ENCODE measurements around the gene SPAST.
"Not testable (repeated sequence)": the region's sequence is repeated elsewhere in the genome, so short reads cannot be mapped to it uniquely, and the experiment has no call there.

The SPAST gene

GRCh38 chr2:32124660-32125059 is 61.3 kb downstream of the SPAST start:
- DNase-seq (ENCODE audit: low spot score): no peak

DNA sequence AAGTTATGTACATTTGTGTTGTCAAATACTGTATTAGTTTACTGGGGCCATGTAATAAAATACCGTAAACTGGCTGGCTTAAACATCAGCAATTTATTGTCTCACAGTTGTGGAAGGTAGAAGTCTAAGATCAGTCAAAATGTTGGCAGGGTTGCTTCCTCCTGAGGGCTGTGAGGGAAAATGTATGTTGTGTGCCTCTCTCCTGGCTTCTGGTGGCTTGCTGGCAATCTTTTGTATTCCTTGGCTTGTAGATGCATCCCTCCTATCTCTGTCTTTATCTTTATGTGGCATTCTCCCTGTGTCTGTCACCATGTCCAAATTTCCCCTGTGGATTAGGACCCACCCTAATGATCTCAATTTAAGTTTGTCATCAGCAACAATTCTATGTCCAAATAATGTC is 65.3 kb downstream of the SPAST start:
- no peak for DNase-seq (ENCODE audit: low spot score)

DNA sequence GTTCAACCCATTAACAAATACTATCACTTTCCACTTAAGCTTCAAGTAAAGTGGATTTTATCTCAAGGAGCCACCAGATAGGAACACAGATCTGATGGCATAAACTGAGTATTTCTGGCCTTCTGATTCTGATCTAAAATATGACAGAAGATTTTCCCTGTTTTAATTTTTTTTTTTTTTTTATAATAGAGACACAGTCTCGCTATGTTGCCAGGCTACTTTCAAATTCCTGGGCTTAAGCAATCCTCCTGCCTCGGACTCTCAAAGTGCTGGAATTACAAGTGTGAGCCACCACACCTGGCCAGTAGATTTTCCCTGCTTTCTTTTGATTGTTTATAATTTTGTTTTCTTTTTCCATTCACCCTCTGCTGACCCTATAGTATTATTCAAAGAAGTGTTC is 65.7 kb downstream of the SPAST start:
- DNase-seq (ENCODE audit: low spot score): no peak

- peak; percentile 37 for DNase-seq (ENCODE audit: low spot score)
Measured at GRCh38 chr2:32135409-32135808, 72.1 kb downstream of the SPAST start.

GRCh38 chr2:32136097-32136496 is 72.7 kb downstream of the SPAST start:
- no peak for DNase-seq (ENCODE audit: low spot score)

GRCh38 chr2:32151544-32151943 is 88.2 kb downstream of the SPAST start:
- not testable (repeated sequence) for DNase-seq (ENCODE audit: low spot score)

DNA sequence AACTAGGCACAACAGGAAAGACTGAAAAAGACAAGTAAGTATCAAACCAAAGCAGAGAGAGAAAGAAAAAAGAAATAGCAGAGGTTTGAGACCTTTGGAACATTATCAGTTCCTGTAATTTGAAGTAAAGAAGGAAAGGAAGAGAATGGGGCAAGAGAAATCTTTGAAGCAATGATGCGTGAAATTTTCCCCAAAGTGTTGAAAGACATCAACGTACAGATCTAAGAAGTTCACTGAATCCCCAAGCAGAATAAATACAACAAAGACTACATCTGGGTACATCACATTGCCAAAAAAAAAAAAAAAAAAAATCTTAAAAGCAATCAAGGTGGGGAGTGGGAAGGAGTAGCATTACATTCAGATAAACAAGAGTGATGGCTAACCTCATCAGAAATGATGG is 96.3 kb downstream of the SPAST start:
- no peak for DNase-seq (ENCODE audit: low spot score)

DNA sequence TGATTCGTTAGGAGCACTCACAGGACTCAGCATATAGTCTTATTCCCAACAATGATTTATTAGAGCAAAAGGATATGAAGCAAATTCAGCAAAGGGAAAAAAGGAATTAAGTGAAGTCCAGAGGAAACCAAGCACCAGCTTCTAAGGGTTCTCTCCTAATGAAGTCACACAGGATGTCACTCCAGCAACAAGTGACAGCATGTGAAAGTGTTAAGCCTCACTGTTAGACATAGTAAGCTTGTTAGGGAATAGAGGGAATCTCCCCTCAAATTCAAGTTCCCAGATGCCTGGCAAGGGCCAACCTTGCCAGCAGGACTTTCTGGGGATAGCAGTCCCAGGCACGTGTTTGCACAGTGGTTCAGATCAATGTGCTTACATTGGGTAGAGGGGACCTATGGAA is 97.9 kb downstream of the SPAST start:
- no peak for DNase-seq (ENCODE audit: low spot score)

- DNase-seq (ENCODE audit: low spot score): not testable (repeated sequence)
Measured at GRCh38 chr2:32164254-32164653, 100.9 kb downstream of the SPAST start.

GRCh38 chr2:32165027-32165347 is 101.6 kb downstream of the SPAST start:
- not testable (repeated sequence) for DNase-seq (ENCODE audit: low spot score)

DNA sequence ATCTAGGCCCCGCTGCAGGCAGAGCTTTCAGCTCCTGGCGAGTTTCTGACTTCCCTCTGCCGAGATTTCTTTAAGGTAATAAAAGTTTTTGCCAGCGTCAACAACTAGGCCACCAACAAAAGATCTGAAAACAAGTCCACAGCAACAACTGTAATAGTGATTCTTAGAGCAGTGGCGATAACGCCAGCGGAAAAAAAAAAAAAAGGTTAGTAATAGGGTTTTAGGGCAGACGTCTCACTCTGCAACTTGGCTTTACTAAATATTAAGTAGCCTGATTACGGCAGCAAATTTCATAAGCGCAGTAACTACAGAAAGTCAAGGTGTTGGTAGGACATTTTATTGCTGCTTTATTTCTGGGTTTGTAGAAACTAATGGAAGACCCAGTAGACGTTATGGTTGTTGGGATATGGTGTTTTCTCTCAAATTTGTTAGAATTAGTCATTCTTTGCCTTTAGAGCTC is 102.8 kb downstream of the SPAST start:
- DNase-seq (ENCODE audit: low spot score): no peak

DNA sequence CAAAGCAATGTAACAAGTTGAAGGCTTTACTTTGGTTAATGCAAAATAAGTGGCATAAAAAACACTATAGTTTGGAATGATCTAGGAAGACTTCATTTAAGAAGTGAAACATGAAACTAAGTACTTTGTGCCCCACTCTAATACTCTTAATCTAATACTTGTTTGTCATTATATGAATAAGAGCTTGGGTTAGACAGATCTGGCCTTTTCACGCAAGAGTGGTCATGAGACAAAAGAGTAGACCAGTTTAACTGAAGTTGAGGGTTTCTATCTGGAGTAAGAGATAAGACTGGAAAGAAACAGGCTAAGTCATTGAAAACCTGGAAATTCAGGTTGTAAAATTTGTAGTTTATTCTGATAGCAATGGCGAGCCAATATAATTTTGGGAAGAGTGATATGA is 105.2 kb downstream of the SPAST start:
- DNase-seq (ENCODE audit: low spot score): no peak

- DNase-seq (ENCODE audit: low spot score): no peak
Measured at GRCh38 chr2:32172870-32173269, 109.5 kb downstream of the SPAST start.

GRCh38 chr2:32182667-32183066 is 119.3 kb downstream of the SPAST start:
- no peak for DNase-seq (ENCODE audit: low spot score)

- DNase-seq (ENCODE audit: low spot score): no peak
Measured at GRCh38 chr2:32189011-32189410, 125.7 kb downstream of the SPAST start.

- DNase-seq (ENCODE audit: low spot score): no peak
Measured at GRCh38 chr2:32192418-32192817, 129.1 kb downstream of the SPAST start.

- no peak for DNase-seq (ENCODE audit: low spot score)
Measured at GRCh38 chr2:32200814-32201213, 137.5 kb downstream of the SPAST start.

- DNase-seq (ENCODE audit: low spot score): not testable (repeated sequence)
Measured at GRCh38 chr2:32203428-32203827, 140.1 kb downstream of the SPAST start.

Measured in germinal center (tissue), 1 donor.